Liver (tissue), 9 donors: ENCODE results near the gene LRRC8A. TPM values are rescaled to one million over a fixed set of nuclear protein-coding genes. Genes with fewer than 3 reads are reported as not detected.

Experiments
- DNase-seq: peaks from one replicate; pipeline ENCODE4 v3.0.0-alpha.2; 2017; ENCODE audit warnings: low spot score
- H3K27ac ChIP-seq, 2 donors: one replicate each; pipeline ENCODE4 v1.7.0; 2013; ENCODE audit warnings: inconsistent platforms in 2 of 2, low read length in 2 of 2, control low read depth in 1 of 2, low read depth in 1 of 2, mild to moderate bottlenecking in 1 of 2
- H3K27me3 ChIP-seq, 4 donors: one replicate each; pipeline versions ENCODE4 v1.6.1 to v1.7.0; 2013; ENCODE audit warnings: low read length in 3 of 4, inconsistent platforms in 1 of 4, mild to moderate bottlenecking in 1 of 4, moderate library complexity in 1 of 4; ENCODE audit not compliant: control insufficient read depth in 4 of 4, insufficient read depth in 4 of 4
- H3K36me3 ChIP-seq, 4 donors: one replicate each; pipeline versions ENCODE4 v1.6.1 to v1.7.0; 2013; ENCODE audit warnings: low read length in 3 of 4, mild to moderate bottlenecking in 3 of 4, low read depth in 1 of 4, moderate library complexity in 1 of 4; ENCODE audit not compliant: control insufficient read depth in 4 of 4, insufficient read depth in 3 of 4
- H3K4me1 ChIP-seq, 4 donors: one replicate each; pipeline versions ENCODE4 v1.6.1 to v1.7.0; 2013; ENCODE audit warnings: low read length in 3 of 4, mild to moderate bottlenecking in 3 of 4, moderate library complexity in 1 of 4; ENCODE audit not compliant: control insufficient read depth in 4 of 4, insufficient read depth in 4 of 4
- H3K4me3 ChIP-seq, 3 donors: one replicate each; pipeline versions ENCODE4 v1.6.1 to v1.7.0; 2013; ENCODE audit warnings: low read length in 3 of 3, control low read depth in 1 of 3, low read depth in 1 of 3, mild to moderate bottlenecking in 1 of 3
- H3K9ac ChIP-seq, 2 donors: one replicate each; pipeline ENCODE4 v1.7.0; 2013; ENCODE audit warnings: low read length in 2 of 2, mild to moderate bottlenecking in 2 of 2, moderate library complexity in 2 of 2, control low read depth in 1 of 2, low read depth in 1 of 2
- H3K9me3 ChIP-seq, 4 donors: one replicate each; pipeline versions ENCODE4 v1.6.1 to v1.7.0; 2013; ENCODE audit warnings: low read length in 3 of 4; ENCODE audit not compliant: control insufficient read depth in 4 of 4
- FOXA1 ChIP-seq: IDR thresholded peaks from 2 replicates; pipeline ENCODE4 v1.6.1; 2016; ENCODE audit warnings: antibody characterized with exemption
- FOXA2 ChIP-seq: IDR thresholded peaks from 2 replicates; pipeline ENCODE4 v1.6.1; 2016; ENCODE audit warnings: antibody characterized with exemption
- HNF4A ChIP-seq, 2 donors: conservative IDR thresholded peaks; 2 replicates each; pipeline ENCODE4 v1.6.1; 2016; ENCODE audit warnings: antibody characterized with exemption in 2 of 2, mild to moderate bottlenecking in 2 of 2
- HNF4G ChIP-seq: IDR thresholded peaks from 2 replicates; pipeline ENCODE4 v1.6.1; 2016; ENCODE audit warnings: antibody characterized with exemption
- JUND ChIP-seq, 2 donors: IDR thresholded peaks; 2 replicates each; pipeline ENCODE4 v1.6.1; 2016; ENCODE audit warnings: antibody characterized with exemption in 2 of 2
- NR2F2 ChIP-seq: IDR thresholded peaks from 2 replicates; pipeline ENCODE4 v1.6.1; 2016; ENCODE audit warnings: antibody characterized with exemption
- RXRA ChIP-seq, 2 donors: IDR thresholded peaks; 2 replicates each; pipeline ENCODE4 v1.6.1; 2017 to 2018; ENCODE audit warnings: antibody characterized with exemption in 2 of 2, mild to moderate bottlenecking in 1 of 2
- SP1 ChIP-seq: IDR thresholded peaks from 2 replicates; pipeline ENCODE4 v1.6.1; 2018; ENCODE audit warnings: antibody characterized with exemption, mild to moderate bottlenecking
- TAF1 ChIP-seq: conservative IDR thresholded peaks from 2 replicates; pipeline ENCODE4 v1.6.1; 2016; ENCODE audit warnings: antibody characterized with exemption, mild to moderate bottlenecking
- YY1 ChIP-seq: IDR thresholded peaks from 2 replicates; pipeline ENCODE4 v1.6.1; 2016; ENCODE audit warnings: antibody characterized with exemption, mild to moderate bottlenecking
- WGBS: extraction: QIAGEN DNeasy Blood & Tissue Kit; methylation state at CpG from one replicate; pipeline ENCODE4 v1.1.7; 2013; 5-methylcytosine and 5-hydroxymethylcytosine counted together
- polyA plus RNA-seq, 2 donors: library from polyadenylated mRNA; stranded (reverse) in 1 of 2; unstranded in 1 of 2; fragments of 200-250 nt in 1 of 2; fragments of >200 nt in 1 of 2; fragmentation: Nextera tagmentation in 1 of 2; extraction: Ambion mirVana in 1 of 2; gene quantifications; one replicate each; pipeline versions ENCODE4 v1.2.1 to v1.2.3, GENCODE V29; 2013 to 2015
- total RNA-seq, 2 donors: library from RNA; depleted of rRNA; stranded (reverse); fragments of >200 nt; gene quantifications; one replicate each; pipeline ENCODE4 v1.2.3, GENCODE V29; 2014
- TF ChIP-seq, protein P1 (sequence below): IDR thresholded peaks from 2 replicates; pipeline ENCODE4 v1.6.1; 2016; ENCODE audit warnings: antibody characterized with exemption
- TF ChIP-seq, protein P2 (sequence below): IDR thresholded peaks from 2 replicates; pipeline ENCODE4 v1.6.1; 2016; ENCODE audit warnings: antibody characterized with exemption
- TF ChIP-seq, protein P3 (sequence below): IDR thresholded peaks from 2 replicates; pipeline ENCODE4 v1.6.1; 2016; ENCODE audit warnings: antibody characterized with exemption
- TF ChIP-seq, protein P4 (sequence below): fragments of 150-350 bp; IDR thresholded peaks from 2 replicates; pipeline ENCODE4 v1.5.1; 2017; ENCODE audit warnings: improper control_type of control experiment, low read depth, low read length; ENCODE audit not compliant: missing input control
- donor health status: healthy.
- donor health status: healthy.
- donor health status: healthy.
- donor health status: healthy.
- donor health status: healthy.

LRRC8A gene
- total and polyA plus RNA-seq, 4 donors: 14.6 to 22.8 (median 17.9) TPM

DNA sequence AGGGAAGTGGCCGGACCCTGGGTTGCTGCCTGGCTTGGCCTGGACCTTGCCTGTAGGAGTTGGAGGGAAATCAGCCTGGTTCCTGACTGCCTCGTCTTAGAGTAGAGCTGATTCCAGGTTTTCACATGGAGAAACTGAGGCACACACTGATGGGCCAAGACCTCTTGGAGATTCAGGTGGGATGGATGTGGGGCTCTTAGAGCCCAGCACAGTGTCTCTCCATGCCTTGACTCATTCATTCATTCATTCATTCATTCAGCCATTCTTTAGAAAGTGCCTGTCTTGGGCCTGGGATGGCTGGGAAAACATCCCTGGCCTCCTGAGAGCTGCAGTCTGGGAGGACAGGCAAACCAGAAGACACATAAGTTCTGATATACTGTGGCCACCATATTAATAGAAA is 2.2 kb downstream of the LRRC8A start:
- DNase-seq: no peak
- Histone ChIP-seq H3K27ac (no peak overlapping the region), H3K4me1 (peaks cover 12 to 46% (median 33%) of the 10 kb centered on the region in 4 donors), H3K4me3 (no peak overlapping the region), H3K36me3 (peaks cover 7 to 25% (median 15%) of the 10 kb centered on the region in 4 donors), H3K27me3 (no peaks in the 10 kb centered on the region), H3K9me3 (no peaks in the 10 kb centered on the region), H3K9ac (no peak overlapping the region)
- 80% methylated on average over 2 of the region's 2 CpGs for WGBS
- no peak for TF ChIP-seq NR2F2
- no peak for TF ChIP-seq FOXA1
- TF ChIP-seq, protein P1, sequence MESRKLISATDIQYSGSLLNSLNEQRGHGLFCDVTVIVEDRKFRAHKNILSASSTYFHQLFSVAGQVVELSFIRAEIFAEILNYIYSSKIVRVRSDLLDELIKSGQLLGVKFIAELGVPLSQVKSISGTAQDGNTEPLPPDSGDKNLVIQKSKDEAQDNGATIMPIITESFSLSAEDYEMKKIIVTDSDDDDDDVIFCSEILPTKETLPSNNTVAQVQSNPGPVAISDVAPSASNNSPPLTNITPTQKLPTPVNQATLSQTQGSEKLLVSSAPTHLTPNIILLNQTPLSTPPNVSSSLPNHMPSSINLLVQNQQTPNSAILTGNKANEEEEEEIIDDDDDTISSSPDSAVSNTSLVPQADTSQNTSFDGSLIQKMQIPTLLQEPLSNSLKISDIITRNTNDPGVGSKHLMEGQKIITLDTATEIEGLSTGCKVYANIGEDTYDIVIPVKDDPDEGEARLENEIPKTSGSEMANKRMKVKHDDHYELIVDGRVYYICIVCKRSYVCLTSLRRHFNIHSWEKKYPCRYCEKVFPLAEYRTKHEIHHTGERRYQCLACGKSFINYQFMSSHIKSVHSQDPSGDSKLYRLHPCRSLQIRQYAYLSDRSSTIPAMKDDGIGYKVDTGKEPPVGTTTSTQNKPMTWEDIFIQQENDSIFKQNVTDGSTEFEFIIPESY: no peak
- TF ChIP-seq, protein P2, sequence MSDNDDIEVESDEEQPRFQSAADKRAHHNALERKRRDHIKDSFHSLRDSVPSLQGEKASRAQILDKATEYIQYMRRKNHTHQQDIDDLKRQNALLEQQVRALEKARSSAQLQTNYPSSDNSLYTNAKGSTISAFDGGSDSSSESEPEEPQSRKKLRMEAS: no peak
- no peak for TF ChIP-seq HNF4A (conservative IDR thresholded peaks at IDR 0.05)

DNA sequence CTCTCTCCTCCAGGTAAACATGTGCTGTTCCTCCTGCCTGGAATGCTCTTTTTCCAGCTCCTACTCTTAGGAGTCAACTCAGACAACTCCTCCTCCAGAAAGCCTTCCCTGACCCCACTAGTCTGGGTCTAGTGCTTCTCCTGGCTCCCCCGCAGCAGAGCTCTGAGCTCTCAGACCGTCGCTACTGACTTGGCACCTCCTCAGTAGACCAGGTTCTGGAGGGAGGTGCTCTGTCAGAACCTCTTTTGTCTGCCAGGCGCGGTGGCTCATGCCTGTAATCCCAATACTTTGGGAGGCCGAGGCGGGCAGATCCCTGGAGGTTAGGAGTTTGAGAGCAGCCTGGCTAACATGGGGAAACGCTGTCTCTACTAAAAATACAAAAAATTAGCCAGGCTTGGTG is 3.4 kb downstream of the LRRC8A start:
- Histone ChIP-seq H3K27ac (no peak overlapping the region), H3K36me3 (peaks cover 7 to 28% (median 18%) of the 10 kb centered on the region in 4 donors), H3K4me3 (no peak overlapping the region), H3K9ac (no peak overlapping the region), H3K27me3 (no peaks in the 10 kb centered on the region), H3K9me3 (no peaks in the 10 kb centered on the region), H3K4me1 (peaks cover 9 to 38% (median 26%) of the 10 kb centered on the region in 4 donors)
- WGBS: 95% methylated on average over 8 of the region's 8 CpGs
- DNase-seq: no peak
- TF ChIP-seq HNF4G (no peak), YY1 (no peak)
- TF ChIP-seq, protein P3, sequence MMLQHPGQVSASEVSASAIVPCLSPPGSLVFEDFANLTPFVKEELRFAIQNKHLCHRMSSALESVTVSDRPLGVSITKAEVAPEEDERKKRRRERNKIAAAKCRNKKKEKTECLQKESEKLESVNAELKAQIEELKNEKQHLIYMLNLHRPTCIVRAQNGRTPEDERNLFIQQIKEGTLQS: no peak

DNA sequence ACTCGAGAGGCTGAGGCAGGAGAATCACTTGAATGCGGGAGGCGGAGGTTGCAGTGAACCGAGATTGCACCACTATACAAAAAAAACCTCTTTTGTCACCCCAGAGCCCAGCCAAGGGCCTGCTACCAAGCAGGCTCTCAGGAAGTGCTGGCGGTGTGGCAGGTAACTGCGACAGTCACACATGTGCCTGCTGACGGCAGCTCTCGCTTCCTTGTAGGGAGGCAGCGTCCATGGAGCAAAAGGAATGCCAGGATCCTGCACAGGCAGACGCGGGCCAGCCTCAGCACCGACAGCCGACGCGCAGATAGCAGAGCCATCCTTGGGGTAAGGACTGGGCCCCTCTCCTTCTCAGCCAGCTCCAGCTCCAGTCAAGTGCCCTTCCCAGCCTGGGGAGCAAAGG is 3.9 kb downstream of the LRRC8A start:
- peaks cover 7 to 28% (median 19%) of the 10 kb centered on the region in 4 donors for H3K36me3 ChIP-seq
- peaks cover 10 to 35% (median 24%) of the 10 kb centered on the region in 4 donors for H3K4me1 ChIP-seq
- no peak overlapping the region for H3K9ac ChIP-seq
- H3K27me3 ChIP-seq: no peaks in the 10 kb centered on the region
- no peaks in the 10 kb centered on the region for H3K9me3 ChIP-seq
- TF ChIP-seq FOXA1 (no peak), NR2F2 (no peak), TAF1 (no peak), JUND (IDR thresholded peaks at IDR 0.05) (no peak)
- no peak for DNase-seq
- no peak overlapping the region for H3K4me3 ChIP-seq
- WGBS: 92% methylated on average over 15 of the region's 15 CpGs
- H3K27ac ChIP-seq: no peak overlapping the region

DNA sequence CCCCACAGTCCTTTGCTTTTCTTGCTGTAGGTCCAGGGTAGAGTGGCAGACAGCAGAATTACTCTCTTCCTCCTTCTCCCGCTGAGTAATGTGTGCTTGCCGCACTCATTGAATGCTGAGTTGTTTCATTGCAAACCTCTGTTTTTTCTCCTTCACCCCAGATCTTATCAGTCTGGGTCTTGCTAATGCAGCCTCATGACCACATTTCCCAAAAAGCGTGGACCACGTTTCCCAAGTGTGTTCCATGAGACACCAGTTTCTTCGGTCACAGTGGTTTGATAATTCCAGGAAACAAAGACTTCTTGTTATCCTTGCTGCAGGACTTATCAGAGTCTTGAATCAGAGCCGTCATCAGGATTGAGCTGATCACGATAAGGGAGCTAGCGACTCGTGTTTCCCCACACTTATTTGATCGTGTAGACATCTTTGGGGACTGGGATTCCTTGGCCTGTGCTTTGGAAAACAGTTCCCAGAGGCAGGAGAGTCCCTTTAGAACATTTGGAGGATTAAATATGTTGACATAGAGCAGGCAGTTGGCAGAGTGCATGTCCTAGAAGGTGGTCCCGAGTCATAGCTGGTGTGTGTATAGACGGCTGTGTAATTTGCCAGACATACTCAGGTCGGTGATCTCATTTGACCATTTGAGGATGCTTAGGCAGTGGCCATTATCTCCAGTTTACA is 4.4 kb downstream of the LRRC8A start:
- peaks cover 7 to 28% (median 19%) of the 10 kb centered on the region in 4 donors for H3K36me3 ChIP-seq
- H3K27ac ChIP-seq: no peak overlapping the region
- H3K9me3 ChIP-seq: no peaks in the 10 kb centered on the region
- no peak overlapping the region for H3K9ac ChIP-seq
- TF ChIP-seq, protein P4, sequence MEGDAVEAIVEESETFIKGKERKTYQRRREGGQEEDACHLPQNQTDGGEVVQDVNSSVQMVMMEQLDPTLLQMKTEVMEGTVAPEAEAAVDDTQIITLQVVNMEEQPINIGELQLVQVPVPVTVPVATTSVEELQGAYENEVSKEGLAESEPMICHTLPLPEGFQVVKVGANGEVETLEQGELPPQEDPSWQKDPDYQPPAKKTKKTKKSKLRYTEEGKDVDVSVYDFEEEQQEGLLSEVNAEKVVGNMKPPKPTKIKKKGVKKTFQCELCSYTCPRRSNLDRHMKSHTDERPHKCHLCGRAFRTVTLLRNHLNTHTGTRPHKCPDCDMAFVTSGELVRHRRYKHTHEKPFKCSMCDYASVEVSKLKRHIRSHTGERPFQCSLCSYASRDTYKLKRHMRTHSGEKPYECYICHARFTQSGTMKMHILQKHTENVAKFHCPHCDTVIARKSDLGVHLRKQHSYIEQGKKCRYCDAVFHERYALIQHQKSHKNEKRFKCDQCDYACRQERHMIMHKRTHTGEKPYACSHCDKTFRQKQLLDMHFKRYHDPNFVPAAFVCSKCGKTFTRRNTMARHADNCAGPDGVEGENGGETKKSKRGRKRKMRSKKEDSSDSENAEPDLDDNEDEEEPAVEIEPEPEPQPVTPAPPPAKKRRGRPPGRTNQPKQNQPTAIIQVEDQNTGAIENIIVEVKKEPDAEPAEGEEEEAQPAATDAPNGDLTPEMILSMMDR: no peak
- TF ChIP-seq YY1: no peak
- TF ChIP-seq RXRA (IDR thresholded peaks at IDR 0.05): no peak
- TF ChIP-seq NR2F2: no peak
- TF ChIP-seq FOXA2: no peak
- no peak for TF ChIP-seq FOXA1
- TF ChIP-seq HNF4A (conservative IDR thresholded peaks at IDR 0.05): no peak
- TF ChIP-seq, protein P3: no peak
- TF ChIP-seq SP1: no peak
- no peak for DNase-seq
- WGBS: 77% methylated on average over 13 of the region's 13 CpGs
- no peak overlapping the region for H3K4me3 ChIP-seq
- H3K27me3 ChIP-seq: no peaks in the 10 kb centered on the region
- peaks cover 9 to 35% (median 23%) of the 10 kb centered on the region in 4 donors for H3K4me1 ChIP-seq
